DMS53 (cell line): ENCODE results near the gene TEC.
"Not testable (repeated sequence)": the region's sequence is repeated elsewhere in the genome, so short reads cannot be mapped to it uniquely, and the experiment has no call there.

Experiments used
- DNase-seq: peaks from one replicate; lab custom pipeline; 2025; lab: John Stamatoyannopoulos, UW

Gene TEC

DNA sequence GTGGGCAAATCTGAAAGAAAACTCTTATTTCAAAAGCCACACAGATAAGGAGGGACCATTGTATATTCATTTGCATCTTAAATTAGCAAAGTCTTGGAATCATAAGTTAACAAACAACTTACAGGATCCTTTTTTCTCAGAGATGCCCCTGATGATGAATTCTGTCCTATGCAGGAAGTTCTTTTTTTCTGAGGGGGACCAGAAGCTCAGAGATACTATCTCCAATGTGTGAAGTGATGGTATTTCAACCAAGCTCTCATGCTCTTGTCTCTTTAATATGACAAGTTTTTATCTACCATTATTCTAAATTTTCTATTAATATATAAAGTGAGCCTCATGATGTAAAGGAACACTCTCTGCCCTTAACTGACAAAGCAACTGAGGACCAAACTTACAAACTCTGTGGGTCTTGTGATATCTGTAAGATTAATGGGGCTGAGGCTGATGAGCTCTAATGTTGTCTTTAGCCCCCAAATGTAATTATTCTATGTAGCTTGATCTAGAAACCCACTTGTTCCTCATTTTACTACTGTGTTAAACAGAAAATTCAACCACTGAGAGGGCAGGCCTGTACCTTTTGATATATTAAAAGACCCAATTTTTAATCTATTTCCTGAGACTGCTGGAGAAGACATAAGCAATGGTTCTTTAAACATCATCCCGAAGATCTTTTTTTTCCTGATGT, 27.0 kb downstream of the TEC start:
- no peak for DNase-seq

DNA sequence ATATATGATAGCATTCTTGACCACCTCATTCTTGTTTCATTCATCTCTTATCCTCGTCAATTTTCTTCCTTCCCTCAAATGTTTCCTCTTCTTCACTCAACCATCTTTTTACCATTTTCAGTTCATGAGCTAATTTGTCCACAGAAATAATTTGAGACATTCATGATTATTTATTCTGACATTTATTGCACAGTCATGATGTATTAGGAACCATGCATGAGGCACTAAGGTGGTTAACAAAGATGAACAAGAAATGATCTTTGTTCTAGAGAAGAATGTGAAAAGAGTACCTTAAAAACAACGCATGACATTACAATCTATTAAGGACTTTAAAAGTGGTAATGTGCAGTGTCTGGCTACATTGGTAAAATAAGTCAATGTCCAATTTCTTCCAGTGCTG, 27.9 kb downstream of the TEC start:
- no peak for DNase-seq

GRCh38 chr4:48237996-48238645, 31.5 kb downstream of the TEC start:
- DNase-seq = peak; percentile 13

DNA sequence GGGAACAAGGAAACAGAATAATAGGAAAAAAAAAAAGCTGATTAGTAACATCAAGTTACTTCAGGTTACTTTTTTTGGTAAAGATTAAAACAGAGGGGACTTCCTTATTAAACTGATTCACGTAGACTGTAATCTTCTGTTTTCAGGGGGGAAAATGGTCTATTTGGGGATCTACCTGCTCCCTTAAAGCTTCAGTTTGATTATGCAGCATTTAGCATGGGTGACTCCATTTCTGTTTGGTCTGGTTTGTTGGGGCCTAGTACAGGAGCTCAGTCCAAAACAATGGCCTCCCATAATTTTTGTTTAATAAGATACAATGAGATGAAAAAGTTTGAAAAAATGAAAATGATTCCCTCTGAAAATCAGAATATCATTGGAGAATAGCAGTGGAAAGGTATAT, 34.6 kb downstream of the TEC start:
- DNase-seq = no peak

DNA sequence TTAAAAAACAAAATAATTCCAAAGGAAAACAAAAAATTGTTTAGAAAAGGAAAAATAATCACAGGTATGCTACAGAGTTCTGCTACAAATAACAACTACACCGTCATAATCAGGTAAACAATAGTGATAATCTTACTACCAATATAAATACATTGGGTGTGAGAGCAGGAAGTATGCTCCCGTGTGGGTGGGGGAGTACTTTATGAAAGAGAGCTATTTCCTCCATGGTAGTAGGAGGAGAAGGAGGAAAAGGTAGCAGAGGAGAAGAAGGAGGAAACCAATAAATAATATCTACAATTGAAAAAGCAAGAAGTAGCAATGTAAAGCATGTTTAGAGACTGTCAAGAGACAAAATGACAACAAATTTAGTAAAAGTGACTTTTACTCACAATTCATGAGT, 35.1 kb downstream of the TEC start:
- DNase-seq = no peak

DNA sequence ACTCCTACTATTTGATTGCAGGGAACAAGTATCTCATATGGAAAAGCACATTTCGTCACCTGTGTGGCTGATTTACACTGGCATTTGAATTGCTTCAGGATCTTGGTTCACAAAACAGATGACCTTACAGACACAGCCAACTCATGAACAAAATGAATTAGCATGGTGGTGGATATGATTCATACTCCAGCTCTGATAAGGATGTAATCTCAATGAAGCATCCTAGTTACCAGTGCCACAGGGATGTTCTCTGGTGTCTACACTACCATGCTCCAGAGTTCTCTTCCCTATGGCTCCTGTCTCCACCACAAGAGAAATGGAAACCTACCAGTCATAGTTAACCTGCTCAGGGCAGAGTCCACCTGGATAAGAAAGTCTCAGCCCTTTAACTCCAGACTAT, 40.7 kb downstream of the TEC start:
- no peak for DNase-seq

GRCh38 chr4:48227662-48228061, 42.0 kb downstream of the TEC start:
- DNase-seq = no peak

DNA sequence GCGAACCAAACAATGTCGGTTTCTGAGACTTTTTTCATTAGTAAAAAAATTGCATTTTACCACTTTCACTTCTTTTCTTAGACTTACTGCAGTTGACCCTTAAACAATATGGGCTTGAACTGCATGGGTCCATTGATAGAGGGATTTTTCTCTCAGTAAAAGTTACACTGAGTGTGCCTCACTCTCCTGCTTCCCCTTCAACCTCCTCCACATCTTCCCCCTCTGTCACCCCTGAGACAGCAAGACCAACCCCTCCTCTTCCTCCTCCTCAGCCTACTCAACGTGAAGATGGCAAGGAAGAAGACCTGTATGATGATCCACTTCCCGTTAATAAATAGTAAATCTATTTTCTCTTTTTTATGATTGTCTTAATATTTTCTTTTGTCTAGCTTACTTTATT, 43.4 kb downstream of the TEC start:
- no peak for DNase-seq

- no peak for DNase-seq
Observed at GRCh38 chr4:48225368-48226141, 44.1 kb downstream of the TEC start.

DNA sequence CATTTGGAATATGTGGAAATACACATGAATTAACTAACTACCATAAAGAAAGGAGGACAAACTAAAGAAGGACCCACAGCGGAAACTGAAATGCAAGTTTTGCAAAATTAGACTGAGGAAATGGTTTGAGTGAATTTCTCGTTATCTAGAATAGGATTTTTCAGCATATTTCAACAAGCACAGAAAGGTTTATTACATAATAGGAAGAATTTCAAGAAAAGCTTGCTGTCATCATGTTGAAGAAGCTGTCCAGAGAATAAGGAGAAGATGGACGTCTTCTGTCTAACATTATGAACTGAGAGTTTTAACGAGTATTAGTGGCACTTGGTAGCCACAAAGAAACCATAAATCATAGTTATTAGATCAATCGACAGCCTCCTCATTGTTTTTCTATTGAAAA, 45.0 kb downstream of the TEC start:
- DNase-seq = no peak

GRCh38 chr4:48223633-48224295, 45.9 kb downstream of the TEC start:
- peak; percentile 14 for DNase-seq

GRCh38 chr4:48222491-48222890, 47.1 kb downstream of the TEC start:
- no peak for DNase-seq

GRCh38 chr4:48219430-48219829, 50.2 kb downstream of the TEC start:
- not testable (repeated sequence) for DNase-seq

GRCh38 chr4:48216563-48216962, 53.1 kb downstream of the TEC start:
- DNase-seq = no peak

- no peak for DNase-seq
Observed at GRCh38 chr4:48215977-48216376, 53.7 kb downstream of the TEC start.

DNA sequence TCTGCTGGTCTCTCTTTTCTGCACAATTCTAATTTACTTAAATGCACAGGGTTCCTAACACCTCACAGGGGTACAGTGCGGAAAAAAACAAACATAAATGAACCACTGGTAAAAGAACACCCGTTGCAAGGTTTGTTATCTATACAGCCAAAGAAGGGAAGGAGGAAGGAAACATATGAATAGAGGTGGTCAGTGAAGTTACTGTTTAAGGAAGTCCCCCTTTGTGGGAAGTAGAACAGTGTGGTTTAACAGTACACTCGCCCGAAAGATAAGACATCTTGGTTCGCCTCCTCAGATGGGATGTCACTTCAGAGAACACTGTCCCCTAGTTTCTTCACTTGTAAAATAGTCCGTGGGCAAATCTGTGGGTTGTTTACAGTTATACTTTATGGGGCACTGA, 57.5 kb downstream of the TEC start:
- no peak for DNase-seq

DNA sequence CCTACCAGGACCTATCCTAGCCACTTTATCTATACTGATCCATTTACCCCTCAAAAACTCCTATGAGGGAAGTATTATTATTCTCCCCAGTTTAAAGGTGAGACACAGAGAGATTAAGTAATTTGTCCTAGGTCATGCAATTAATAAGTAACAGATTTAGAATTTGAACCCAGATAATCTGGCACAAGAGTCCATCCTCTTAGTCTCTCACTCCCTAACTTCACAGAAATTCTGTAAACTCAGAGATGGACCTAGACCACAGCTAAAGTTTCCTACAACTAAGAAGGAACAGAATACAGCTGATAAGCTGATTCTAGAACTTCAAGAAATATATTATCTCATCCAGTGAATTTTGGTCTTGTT, 58.7 kb downstream of the TEC start:
- DNase-seq = no peak

GRCh38 chr4:48205626-48206025, 64.0 kb downstream of the TEC start:
- DNase-seq = no peak

DNA sequence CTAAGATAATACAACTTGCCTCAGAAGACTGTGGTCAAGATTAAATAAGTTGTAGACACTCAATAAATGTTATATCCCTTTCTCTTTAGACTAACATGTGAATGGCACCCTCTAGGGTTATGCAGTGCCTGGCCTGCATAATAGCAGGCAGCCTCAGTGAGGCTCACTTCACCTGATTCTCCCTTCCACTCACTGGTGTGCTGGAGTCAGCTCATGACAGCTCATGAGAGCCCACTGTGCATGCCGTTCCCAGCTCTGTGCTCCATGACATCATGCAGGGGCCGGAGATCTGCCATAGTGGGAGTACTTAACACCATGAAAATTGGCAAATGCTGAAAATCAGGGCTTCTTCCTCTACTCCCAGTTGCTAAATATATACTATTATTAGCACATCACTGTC, 64.5 kb downstream of the TEC start:
- DNase-seq = no peak

GRCh38 chr4:48203819-48204218, 65.8 kb downstream of the TEC start:
- no peak for DNase-seq

GRCh38 chr4:48197643-48198237, 71.9 kb downstream of the TEC start:
- DNase-seq = no peak

- no peak for DNase-seq
Observed at GRCh38 chr4:48196758-48197504, 72.7 kb downstream of the TEC start.
